ENCODE measurements around the gene ABLIM1.

The ABLIM1 gene

GRCh38 chr10:114581071-114581470 lies 77.0 kb downstream of the ABLIM1 start:
- H3K27ac ChIP-seq, result no peak overlapping the region
- DNase-seq (ENCODE audit: low spot score), result no peak
- TF ChIP-seq, protein P1, sequence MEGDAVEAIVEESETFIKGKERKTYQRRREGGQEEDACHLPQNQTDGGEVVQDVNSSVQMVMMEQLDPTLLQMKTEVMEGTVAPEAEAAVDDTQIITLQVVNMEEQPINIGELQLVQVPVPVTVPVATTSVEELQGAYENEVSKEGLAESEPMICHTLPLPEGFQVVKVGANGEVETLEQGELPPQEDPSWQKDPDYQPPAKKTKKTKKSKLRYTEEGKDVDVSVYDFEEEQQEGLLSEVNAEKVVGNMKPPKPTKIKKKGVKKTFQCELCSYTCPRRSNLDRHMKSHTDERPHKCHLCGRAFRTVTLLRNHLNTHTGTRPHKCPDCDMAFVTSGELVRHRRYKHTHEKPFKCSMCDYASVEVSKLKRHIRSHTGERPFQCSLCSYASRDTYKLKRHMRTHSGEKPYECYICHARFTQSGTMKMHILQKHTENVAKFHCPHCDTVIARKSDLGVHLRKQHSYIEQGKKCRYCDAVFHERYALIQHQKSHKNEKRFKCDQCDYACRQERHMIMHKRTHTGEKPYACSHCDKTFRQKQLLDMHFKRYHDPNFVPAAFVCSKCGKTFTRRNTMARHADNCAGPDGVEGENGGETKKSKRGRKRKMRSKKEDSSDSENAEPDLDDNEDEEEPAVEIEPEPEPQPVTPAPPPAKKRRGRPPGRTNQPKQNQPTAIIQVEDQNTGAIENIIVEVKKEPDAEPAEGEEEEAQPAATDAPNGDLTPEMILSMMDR (IDR thresholded peaks at IDR 0.05), result no peak
- no peak overlapping the region for H3K4me3 ChIP-seq

- TF ChIP-seq, protein P1 (IDR thresholded peaks at IDR 0.05), result no peak
- Histone ChIP-seq H3K4me3 (no peak overlapping the region), H3K27ac (peak overlapping the region; percentile 46 to 70)
- no peak for DNase-seq (ENCODE audit: low spot score)
Measured at GRCh38 chr10:114577133-114577532, 80.9 kb downstream of the ABLIM1 start.

GRCh38 chr10:114576716-114577115 lies 81.4 kb downstream of the ABLIM1 start:
- H3K27ac ChIP-seq, result peak overlapping the region; percentile 46 to 70
- DNase-seq (ENCODE audit: low spot score), result no peak

GRCh38 chr10:114576132-114576487 lies 82.0 kb downstream of the ABLIM1 start:
- H3K4me3 ChIP-seq, result no peak overlapping the region
- TF ChIP-seq, protein P1 (IDR thresholded peaks at IDR 0.05), result no peak
- DNase-seq (ENCODE audit: low spot score), result no peak
- peak overlapping the region; percentile 46 to 70 for H3K27ac ChIP-seq

More at GRCh38 chr10:114576716-114577115, 81.4 kb downstream of the ABLIM1 start:
- TF ChIP-seq, protein P1 (IDR thresholded peaks at IDR 0.05), result no peak
- no peak overlapping the region for H3K4me3 ChIP-seq

GRCh38 chr10:114575417-114576131 lies 82.5 kb downstream of the ABLIM1 start:
- Histone ChIP-seq H3K4me3 (peak overlapping the region; percentile 24), H3K27ac (peak overlapping the region in 1 of 2 donors; percentile 65)
- DNase-seq (ENCODE audit: low spot score), result no peak
- TF ChIP-seq, protein P1 (IDR thresholded peaks at IDR 0.05), result no peak

GRCh38 chr10:114573330-114574045 lies 84.6 kb downstream of the ABLIM1 start:
- TF ChIP-seq, protein P1 (IDR thresholded peaks at IDR 0.05), result no peak
- Histone ChIP-seq H3K27ac (no peak overlapping the region), H3K4me3 (no peak overlapping the region)
- no peak for DNase-seq (ENCODE audit: low spot score)

Data from coronary artery (tissue), 2 donors.